ENCODE results near the gene CIAO3. TPM values are rescaled to one million over a fixed set of nuclear protein-coding genes. Genes with fewer than 3 reads are reported as not detected.

The CIAO3 gene
- total RNA-seq, 1 donor: 24.7 TPM

GRCh38 chr16:682493-683395 is 58.1 kb downstream of the CIAO3 start:
- TF ChIP-seq CTCF (IDR thresholded peaks at IDR 0.05; ENCODE audit: insufficient read depth, low read length): no peak
- peak overlapping the region; percentile 73 for H3K4me3 ChIP-seq (ENCODE audit: low read depth, low read length)
- no peak for DNase-seq (ENCODE audit: low read depth)

DNA sequence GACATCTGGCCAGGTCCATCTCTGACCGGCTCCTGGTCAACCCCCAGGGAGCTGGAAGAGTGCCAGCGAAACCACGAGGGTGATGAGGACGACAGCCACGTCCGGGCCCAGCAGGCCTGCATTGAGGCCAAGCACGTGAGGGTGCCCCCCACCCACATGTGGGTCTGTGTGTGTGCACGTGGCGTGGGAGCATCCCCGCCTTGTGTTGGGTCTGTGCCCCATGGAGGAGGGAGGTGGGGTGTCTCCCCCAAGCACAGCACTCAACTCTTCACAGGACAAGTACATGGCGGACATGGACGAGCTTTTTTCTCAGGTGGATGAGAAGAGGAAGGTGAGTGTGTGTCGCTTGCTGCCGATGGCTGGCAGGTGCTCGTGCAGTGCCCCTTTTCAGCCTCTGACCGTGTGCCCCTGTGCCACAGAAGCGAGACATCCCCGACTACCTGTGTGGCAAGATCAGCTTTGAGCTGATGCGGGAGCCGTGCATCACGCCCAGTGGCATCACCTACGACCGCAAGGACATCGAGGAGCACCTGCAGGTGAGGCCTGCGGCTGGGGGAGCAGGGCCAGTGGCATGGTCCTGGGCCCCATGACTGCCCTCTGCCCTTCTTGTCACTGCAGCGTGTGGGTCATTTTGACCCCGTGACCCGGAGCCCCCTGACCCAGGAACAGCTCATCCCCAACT is 58.9 kb downstream of the CIAO3 start:
- H3K4me3 ChIP-seq (ENCODE audit: low read depth, low read length): peak overlapping the region; percentile 82
- DNase-seq (ENCODE audit: low read depth): no peak

GRCh38 chr16:680967-681745 is 59.6 kb downstream of the CIAO3 start:
- TF ChIP-seq CTCF (IDR thresholded peaks at IDR 0.05; ENCODE audit: insufficient read depth, low read length): no peak
- peak overlapping the region; percentile 82 for H3K4me3 ChIP-seq (ENCODE audit: low read depth, low read length)
- peak; percentile 63 for DNase-seq (ENCODE audit: low read depth)

More for the DNA sequence above, 58.9 kb downstream of the CIAO3 start:
- no peak for TF ChIP-seq CTCF (IDR thresholded peaks at IDR 0.05; ENCODE audit: insufficient read depth, low read length)

DNA sequence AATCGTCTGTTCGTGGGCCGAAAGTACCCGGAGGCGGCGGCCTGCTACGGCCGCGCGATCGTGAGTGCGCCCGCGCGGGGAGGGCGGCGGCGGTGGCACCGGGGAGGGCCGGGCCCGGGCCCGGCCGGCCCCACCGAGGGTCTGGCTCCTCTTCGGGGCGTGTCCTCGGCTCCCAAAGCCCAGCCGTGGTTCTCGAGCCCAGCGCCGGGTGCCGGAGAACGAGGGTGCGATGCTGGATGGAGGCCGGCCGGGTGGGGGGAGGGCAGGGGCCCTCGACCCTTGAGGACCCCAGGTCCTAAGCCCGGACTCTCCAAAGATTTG is 60.2 kb downstream of the CIAO3 start:
- H3K4me3 ChIP-seq (ENCODE audit: low read depth, low read length): peak overlapping the region; percentile 82
- no peak for TF ChIP-seq CTCF (IDR thresholded peaks at IDR 0.05; ENCODE audit: insufficient read depth, low read length)

GRCh38 chr16:679814-680624 is 60.8 kb downstream of the CIAO3 start, which contains the start of gene STUB1:
TSS of gene STUB1 (plus strand) at chr16:680410. CDS start at chr16:680526, 116 bp downstream.
- no peak for TF ChIP-seq CTCF (IDR thresholded peaks at IDR 0.05; ENCODE audit: insufficient read depth, low read length)
- peak within 1 kb of the TSS; percentile 82 for H3K4me3 ChIP-seq (ENCODE audit: low read depth, low read length)
- peak; percentile 80 for DNase-seq (ENCODE audit: low read depth)

More for the DNA sequence above, 60.2 kb downstream of the CIAO3 start:
- no peak for DNase-seq (ENCODE audit: low read depth)

Small RNA genes within 50 kb of the gene (small RNA-seq; reads per million reads assigned to genes)
- gene MIR662: not detected

Other genes starting within 250 kb of the CIAO3 start
- 31.6 and 43.9 TPM in 2 replicates for gene CAPN15, start 213.3 kb downstream of the CIAO3 start, total RNA-seq (ENCODE audit: low replicate concordance)
- gene PRR35, start 180.6 kb downstream of the CIAO3 start, total RNA-seq (ENCODE audit: low replicate concordance): not detected in 2 replicates
- 2.0 and 2.5 TPM in 2 replicates for gene NHLRC4, start 174.0 kb downstream of the CIAO3 start, total RNA-seq (ENCODE audit: low replicate concordance)
- 20.7 and 29.1 TPM in 2 replicates for gene PIGQ, start 171.0 kb downstream of the CIAO3 start, total RNA-seq (ENCODE audit: low replicate concordance)
- 12.0 and 14.6 TPM in 2 replicates for gene RAB40C, start 150.9 kb downstream of the CIAO3 start, total RNA-seq (ENCODE audit: low replicate concordance)
- gene WFIKKN1, start 110.0 kb downstream of the CIAO3 start, total RNA-seq (ENCODE audit: low replicate concordance): 0.18 and 0.25 TPM in 2 replicates
- 85.0 and 86.0 TPM in 2 replicates for gene METTL26, start 104.7 kb downstream of the CIAO3 start, total RNA-seq (ENCODE audit: low replicate concordance)
- gene MCRIP2, start 99.2 kb downstream of the CIAO3 start, total RNA-seq (ENCODE audit: low replicate concordance): 13.3 and 22.4 TPM in 2 replicates
- gene WDR90, start 91.6 kb downstream of the CIAO3 start, total RNA-seq (ENCODE audit: low replicate concordance): 12.7 and 25.0 TPM in 2 replicates
- gene RHOT2, start 72.9 kb downstream of the CIAO3 start, total RNA-seq (ENCODE audit: low replicate concordance): 24.4 and 34.5 TPM in 2 replicates
- 1.6 and 3.2 TPM in 2 replicates for gene RHBDL1, start 65.3 kb downstream of the CIAO3 start, total RNA-seq (ENCODE audit: low replicate concordance)
- 88.9 and 112 TPM in 2 replicates for gene STUB1, start 60.6 kb downstream of the CIAO3 start, total RNA-seq (ENCODE audit: low replicate concordance)
- gene JMJD8, start 56.7 kb downstream of the CIAO3 start, total RNA-seq (ENCODE audit: low replicate concordance): 32.0 and 42.8 TPM in 2 replicates
- gene WDR24, start 50.6 kb downstream of the CIAO3 start, total RNA-seq (ENCODE audit: low replicate concordance): 8.1 and 8.3 TPM in 2 replicates
- gene FBXL16, start 35.2 kb downstream of the CIAO3 start, total RNA-seq (ENCODE audit: low replicate concordance): under 0.01 TPM in 1 of 2 replicates, not detected in the other
- gene METRN, start 25.9 kb downstream of the CIAO3 start, total RNA-seq (ENCODE audit: low replicate concordance): 30.7 and 38.8 TPM in 2 replicates
- gene ANTKMT, start 19.9 kb downstream of the CIAO3 start, total RNA-seq (ENCODE audit: low replicate concordance): 21.8 and 70.1 TPM in 2 replicates
- gene CCDC78, start 14.6 kb downstream of the CIAO3 start, total RNA-seq (ENCODE audit: low replicate concordance): 1.1 and 1.8 TPM in 2 replicates
- gene HAGHL, start 13.9 kb downstream of the CIAO3 start, total RNA-seq (ENCODE audit: low replicate concordance): 10.6 and 21.1 TPM in 2 replicates
- gene MSLN, start 19.7 kb upstream of the CIAO3 start, total RNA-seq (ENCODE audit: low replicate concordance): not detected in 2 replicates
- 14.5 and 20.3 TPM in 2 replicates for gene RPUSD1, start 47.4 kb upstream of the CIAO3 start, total RNA-seq (ENCODE audit: low replicate concordance)
- 3.6 and 20.0 TPM in 2 replicates for gene CHTF18, start 47.6 kb upstream of the CIAO3 start, total RNA-seq (ENCODE audit: low replicate concordance)
- not detected in 2 replicates for gene GNG13, start 59.7 kb upstream of the CIAO3 start, total RNA-seq (ENCODE audit: low replicate concordance)
- gene LMF1, start 230.0 kb upstream of the CIAO3 start, total RNA-seq (ENCODE audit: low replicate concordance): 11.9 and 29.4 TPM in 2 replicates
- gene SOX8, start 240.8 kb upstream of the CIAO3 start, total RNA-seq (ENCODE audit: low replicate concordance): 0.09 and 0.33 TPM in 2 replicates

Measured in fibroblast of the aortic adventitia (primary cell).